ENCODE data around the gene TXLNA. TPM values are rescaled to one million over a fixed set of nuclear protein-coding genes. Genes with fewer than 3 reads are reported as not detected.
A peak's percentile ranks its signal among the peaks of the same experiment; 100 is the strongest.

The TXLNA gene
- total RNA-seq, 2 donors from 2014 or later = 22.9 to 24.6 TPM

- no peaks in the 10 kb centered on the region for H3K27me3 Mint-ChIP-seq
- no peak overlapping the region for H3K4me3 Mint-ChIP-seq
- H3K9me3 ChIP-seq (ENCODE audit: control insufficient read depth, low read length, poor library complexity, severe bottlenecking) = no peaks in the 10 kb centered on the region
- H3K27ac Mint-ChIP-seq = peak overlapping the region; percentile 3
- peaks cover 8% of the 10 kb centered on the region for H3K4me1 Mint-ChIP-seq
- DNase-seq = no peak
- H3K36me3 Mint-ChIP-seq (ENCODE audit: low read depth) = peaks cover 9% of the 10 kb centered on the region
- no peak for ATAC-seq
Observed at GRCh38 chr1:32170991-32171390, 8.5 kb upstream of the TXLNA start.

GRCh38 chr1:32172621-32173245 lies 6.7 kb upstream of the TXLNA start:
- H3K27me3 Mint-ChIP-seq = no peaks in the 10 kb centered on the region
- ATAC-seq (no peak), DNase-seq (no peak)
- peak overlapping the region; percentile 65 for H3K27ac Mint-ChIP-seq
- no peak overlapping the region for H3K4me3 Mint-ChIP-seq
- H3K36me3 Mint-ChIP-seq (ENCODE audit: low read depth) = peaks cover 8% of the 10 kb centered on the region
- H3K4me1 Mint-ChIP-seq = peaks cover 8% of the 10 kb centered on the region
- H3K9me3 ChIP-seq (ENCODE audit: control insufficient read depth, low read length, poor library complexity, severe bottlenecking) = no peaks in the 10 kb centered on the region

- H3K27me3 Mint-ChIP-seq = no peaks in the 10 kb centered on the region
- DNase-seq = no peak
- ATAC-seq = no peak
- no peaks in the 10 kb centered on the region for H3K9me3 ChIP-seq (ENCODE audit: control insufficient read depth, low read length, poor library complexity, severe bottlenecking)
- H3K4me1 Mint-ChIP-seq = peaks cover 26% of the 10 kb centered on the region
- peak overlapping the region; percentile 90 for H3K27ac Mint-ChIP-seq
- H3K36me3 Mint-ChIP-seq (ENCODE audit: low read depth) = peaks cover 6% of the 10 kb centered on the region
- H3K4me3 Mint-ChIP-seq = peak overlapping the region; percentile 95
Observed at GRCh38 chr1:32178380-32179192, 889 bp upstream of the TXLNA start.

GRCh38 chr1:32179193-32179442 lies 357 bp upstream of the TXLNA start:
- Mint-ChIP-seq H3K36me3 (ENCODE audit: low read depth) (peaks cover 7% of the 10 kb centered on the region), H3K27me3 (no peaks in the 10 kb centered on the region), H3K27ac (peak overlapping the region; percentile 90), H3K4me3 (peak overlapping the region; percentile 95), H3K4me1 (peaks cover 28% of the 10 kb centered on the region)
- ATAC-seq (no peak), DNase-seq (no peak)
- no peaks in the 10 kb centered on the region for H3K9me3 ChIP-seq (ENCODE audit: control insufficient read depth, low read length, poor library complexity, severe bottlenecking)

GRCh38 chr1:32180186-32181060 lies 948 bp downstream of the TXLNA start:
- Mint-ChIP-seq H3K36me3 (ENCODE audit: low read depth) (peaks cover 9% of the 10 kb centered on the region), H3K27me3 (no peaks in the 10 kb centered on the region), H3K4me1 (peaks cover 35% of the 10 kb centered on the region), H3K27ac (peak overlapping the region; percentile 90), H3K4me3 (peak overlapping the region; percentile 95)
- no peaks in the 10 kb centered on the region for H3K9me3 ChIP-seq (ENCODE audit: control insufficient read depth, low read length, poor library complexity, severe bottlenecking)
- ATAC-seq (no peak), DNase-seq (no peak)

- peaks cover 37% of the 10 kb centered on the region for H3K4me1 Mint-ChIP-seq
- ATAC-seq (no peak), DNase-seq (no peak)
- H3K4me3 Mint-ChIP-seq = peak overlapping the region; percentile 95
- H3K27me3 Mint-ChIP-seq = no peaks in the 10 kb centered on the region
- peak overlapping the region; percentile 90 for H3K27ac Mint-ChIP-seq
- peaks cover 11% of the 10 kb centered on the region for H3K36me3 Mint-ChIP-seq (ENCODE audit: low read depth)
- no peaks in the 10 kb centered on the region for H3K9me3 ChIP-seq (ENCODE audit: control insufficient read depth, low read length, poor library complexity, severe bottlenecking)
Observed at GRCh38 chr1:32181065-32181464, 1.6 kb downstream of the TXLNA start.

- Mint-ChIP-seq H3K4me1 (peaks cover 42% of the 10 kb centered on the region), H3K27ac (peak overlapping the region; percentile 90), H3K36me3 (ENCODE audit: low read depth) (peaks cover 15% of the 10 kb centered on the region), H3K4me3 (peak overlapping the region; percentile 52), H3K27me3 (no peaks in the 10 kb centered on the region)
- no peaks in the 10 kb centered on the region for H3K9me3 ChIP-seq (ENCODE audit: control insufficient read depth, low read length, poor library complexity, severe bottlenecking)
- ATAC-seq (no peak), DNase-seq (no peak)
Observed at GRCh38 chr1:32181563-32181962, 2.1 kb downstream of the TXLNA start.

GRCh38 chr1:32182060-32182459 lies 2.6 kb downstream of the TXLNA start:
- Mint-ChIP-seq H3K4me3 (no peak overlapping the region), H3K27ac (peak overlapping the region; percentile 19), H3K36me3 (ENCODE audit: low read depth) (peaks cover 15% of the 10 kb centered on the region), H3K27me3 (no peaks in the 10 kb centered on the region), H3K4me1 (peaks cover 44% of the 10 kb centered on the region)
- ATAC-seq (no peak), DNase-seq (no peak)
- H3K9me3 ChIP-seq (ENCODE audit: control insufficient read depth, low read length, poor library complexity, severe bottlenecking) = no peaks in the 10 kb centered on the region

- no peak overlapping the region for H3K4me3 Mint-ChIP-seq
- H3K27me3 Mint-ChIP-seq = no peaks in the 10 kb centered on the region
- no peak for DNase-seq
- H3K36me3 Mint-ChIP-seq (ENCODE audit: low read depth) = peaks cover 13% of the 10 kb centered on the region
- ATAC-seq = no peak
- peaks cover 39% of the 10 kb centered on the region for H3K4me1 Mint-ChIP-seq
- no peak overlapping the region for H3K27ac Mint-ChIP-seq
- H3K9me3 ChIP-seq (ENCODE audit: control insufficient read depth, low read length, poor library complexity, severe bottlenecking) = no peaks in the 10 kb centered on the region
Observed at GRCh38 chr1:32184650-32185049, 5.2 kb downstream of the TXLNA start.

- DNase-seq (no peak), ATAC-seq (no peak)
- H3K9me3 ChIP-seq (ENCODE audit: control insufficient read depth, low read length, poor library complexity, severe bottlenecking) = no peaks in the 10 kb centered on the region
- peak overlapping the region; percentile 87 for H3K27ac Mint-ChIP-seq
- H3K4me3 Mint-ChIP-seq = peak overlapping the region; percentile 15
- H3K4me1 Mint-ChIP-seq = peaks cover 28% of the 10 kb centered on the region
- H3K36me3 Mint-ChIP-seq (ENCODE audit: low read depth) = peaks cover 13% of the 10 kb centered on the region
- H3K27me3 Mint-ChIP-seq = no peaks in the 10 kb centered on the region
Observed at GRCh38 chr1:32186077-32186476, 6.6 kb downstream of the TXLNA start.

GRCh38 chr1:32186491-32186890 lies 7.0 kb downstream of the TXLNA start:
- peak overlapping the region; percentile 87 for H3K27ac Mint-ChIP-seq
- H3K4me3 Mint-ChIP-seq = peak overlapping the region; percentile 15
- H3K4me1 Mint-ChIP-seq = peaks cover 24% of the 10 kb centered on the region
- H3K27me3 Mint-ChIP-seq = no peaks in the 10 kb centered on the region
- no peaks in the 10 kb centered on the region for H3K9me3 ChIP-seq (ENCODE audit: control insufficient read depth, low read length, poor library complexity, severe bottlenecking)
- H3K36me3 Mint-ChIP-seq (ENCODE audit: low read depth) = peaks cover 9% of the 10 kb centered on the region
- no peak for ATAC-seq
- no peak for DNase-seq

- Mint-ChIP-seq H3K4me3 (no peak overlapping the region), H3K27me3 (no peaks in the 10 kb centered on the region), H3K4me1 (peaks cover 22% of the 10 kb centered on the region), H3K27ac (no peak overlapping the region), H3K36me3 (ENCODE audit: low read depth) (peaks cover 14% of the 10 kb centered on the region)
- no peak for DNase-seq
- H3K9me3 ChIP-seq (ENCODE audit: control insufficient read depth, low read length, poor library complexity, severe bottlenecking) = no peaks in the 10 kb centered on the region
- no peak for ATAC-seq
Observed at GRCh38 chr1:32187850-32188249, 8.4 kb downstream of the TXLNA start.

GRCh38 chr1:32192220-32192948 lies 12.9 kb downstream of the TXLNA start:
- Mint-ChIP-seq H3K4me1 (peaks cover 23% of the 10 kb centered on the region), H3K4me3 (no peak overlapping the region), H3K27ac (no peak overlapping the region), H3K36me3 (ENCODE audit: low read depth) (peaks cover 8% of the 10 kb centered on the region), H3K27me3 (no peaks in the 10 kb centered on the region)
- no peak for DNase-seq
- H3K9me3 ChIP-seq (ENCODE audit: control insufficient read depth, low read length, poor library complexity, severe bottlenecking) = no peaks in the 10 kb centered on the region
- ATAC-seq = no peak

Data from T-helper 17 cell (primary cell).